ENCODE measurements around the gene KCNIP1.
"Not testable (repeated sequence)": the region's sequence is repeated elsewhere in the genome, so short reads cannot be mapped to it uniquely, and the experiment has no call there.

DNA sequence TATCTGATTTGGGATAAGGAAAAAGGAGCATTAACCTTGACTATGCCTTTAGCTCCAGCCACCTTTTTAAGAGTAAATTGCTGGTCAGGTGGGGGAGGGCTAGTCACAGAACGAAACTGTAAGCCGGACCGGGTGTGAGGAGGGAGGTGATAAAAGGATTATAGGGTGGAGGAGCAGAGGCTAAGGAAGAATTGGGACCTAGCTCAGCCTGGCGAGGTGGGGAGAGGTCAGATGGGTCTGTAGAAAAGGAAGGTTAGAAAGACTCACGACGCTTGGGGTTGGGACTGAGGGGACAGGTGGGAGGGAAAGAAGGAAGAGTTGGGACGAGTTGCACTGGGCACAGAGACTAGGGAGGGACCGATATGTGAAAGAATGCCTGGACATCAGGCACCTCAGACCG, 262.0 kb downstream of the KCNIP1 start:
- TF ChIP-seq, protein P1, sequence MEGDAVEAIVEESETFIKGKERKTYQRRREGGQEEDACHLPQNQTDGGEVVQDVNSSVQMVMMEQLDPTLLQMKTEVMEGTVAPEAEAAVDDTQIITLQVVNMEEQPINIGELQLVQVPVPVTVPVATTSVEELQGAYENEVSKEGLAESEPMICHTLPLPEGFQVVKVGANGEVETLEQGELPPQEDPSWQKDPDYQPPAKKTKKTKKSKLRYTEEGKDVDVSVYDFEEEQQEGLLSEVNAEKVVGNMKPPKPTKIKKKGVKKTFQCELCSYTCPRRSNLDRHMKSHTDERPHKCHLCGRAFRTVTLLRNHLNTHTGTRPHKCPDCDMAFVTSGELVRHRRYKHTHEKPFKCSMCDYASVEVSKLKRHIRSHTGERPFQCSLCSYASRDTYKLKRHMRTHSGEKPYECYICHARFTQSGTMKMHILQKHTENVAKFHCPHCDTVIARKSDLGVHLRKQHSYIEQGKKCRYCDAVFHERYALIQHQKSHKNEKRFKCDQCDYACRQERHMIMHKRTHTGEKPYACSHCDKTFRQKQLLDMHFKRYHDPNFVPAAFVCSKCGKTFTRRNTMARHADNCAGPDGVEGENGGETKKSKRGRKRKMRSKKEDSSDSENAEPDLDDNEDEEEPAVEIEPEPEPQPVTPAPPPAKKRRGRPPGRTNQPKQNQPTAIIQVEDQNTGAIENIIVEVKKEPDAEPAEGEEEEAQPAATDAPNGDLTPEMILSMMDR (IDR thresholded peaks at IDR 0.05) = not testable (repeated sequence)
- not testable (repeated sequence) for TF ChIP-seq POLR2A (IDR thresholded peaks at IDR 0.05)

All from body of pancreas (tissue), 4 donors.